ENCODE measurements around the gene ADAMTS15.
"Not testable (repeated sequence)": the region's sequence is repeated elsewhere in the genome, so short reads cannot be mapped to it uniquely, and the experiment has no call there.

Gene ADAMTS15

DNA sequence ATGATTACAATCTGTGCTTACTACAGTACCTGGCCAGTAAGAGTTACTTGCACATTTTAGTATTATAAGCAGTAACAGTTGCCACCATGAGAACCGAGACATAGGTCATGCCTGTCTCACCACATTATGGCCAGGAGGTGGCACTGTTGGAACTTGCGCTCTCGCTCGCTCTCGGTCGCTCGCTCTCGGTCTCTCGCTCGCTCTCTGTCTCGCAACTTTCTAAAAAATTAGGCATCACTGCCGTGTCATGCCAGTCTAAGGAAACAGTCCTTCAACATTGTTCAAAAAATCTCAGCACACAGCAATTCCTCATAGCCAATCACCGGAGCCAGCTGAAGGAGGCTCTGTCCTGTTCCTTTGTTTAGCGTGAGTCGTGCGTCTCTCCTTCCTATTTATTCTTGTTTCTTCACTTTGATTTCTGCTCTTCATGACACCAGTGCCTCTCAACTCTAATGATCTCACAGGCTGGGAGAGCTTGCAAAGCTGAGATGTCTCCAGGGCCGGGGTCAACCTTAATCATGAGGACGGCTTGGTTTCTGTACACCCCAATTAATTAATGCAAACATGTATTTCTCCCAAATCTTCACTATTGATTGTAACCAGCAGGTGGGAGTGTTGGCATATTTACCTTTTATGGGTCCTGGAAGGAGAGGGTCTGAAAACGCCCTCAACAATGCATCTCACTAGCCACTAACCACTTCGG lies 13.8 kb upstream of the ADAMTS15 start:
- peak in 42 of 51 donors; percentile 25 to 91 (median 65) for DNase-seq

DNA sequence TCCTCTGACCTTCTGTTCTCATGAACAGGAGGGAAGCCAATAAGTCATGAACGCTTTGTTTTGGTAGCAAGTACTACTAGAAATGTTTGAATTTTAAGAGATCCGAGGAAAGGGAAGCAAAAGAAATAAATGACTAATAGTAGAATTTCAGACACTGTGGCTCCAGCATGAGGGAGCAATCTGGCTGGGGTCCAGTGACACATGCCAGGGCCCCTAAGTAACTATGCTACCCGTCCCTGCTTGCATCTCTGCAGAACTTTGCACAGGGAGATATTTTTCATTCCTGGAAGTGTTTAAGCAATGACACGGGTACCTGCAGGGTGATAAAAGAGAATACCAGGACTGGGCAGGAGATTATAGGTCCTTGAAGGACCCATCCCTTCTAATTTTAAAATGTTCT lies 12.8 kb upstream of the ADAMTS15 start:
- peak in 1 of 51 donors; percentile 5 for DNase-seq

DNA sequence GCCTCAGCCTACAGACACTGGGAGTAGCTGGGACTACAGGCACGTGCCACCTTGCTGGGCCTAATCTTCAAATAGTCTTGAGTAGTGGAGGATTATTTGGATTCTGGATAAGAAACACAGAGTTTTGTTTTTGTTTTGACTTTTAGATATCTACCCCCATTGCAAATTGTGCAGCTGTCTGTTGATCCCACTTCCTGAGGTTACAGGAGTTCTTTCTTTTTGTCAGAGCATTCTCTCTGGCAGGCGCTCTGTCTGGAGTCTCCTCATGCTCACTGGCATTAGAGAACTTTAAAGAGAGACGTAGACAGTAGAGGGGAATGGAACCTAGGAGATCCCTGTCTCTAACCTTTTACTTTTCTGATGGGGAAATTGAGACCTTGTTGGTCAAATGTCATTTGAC lies 12.3 kb upstream of the ADAMTS15 start:
- no peak for DNase-seq

DNA sequence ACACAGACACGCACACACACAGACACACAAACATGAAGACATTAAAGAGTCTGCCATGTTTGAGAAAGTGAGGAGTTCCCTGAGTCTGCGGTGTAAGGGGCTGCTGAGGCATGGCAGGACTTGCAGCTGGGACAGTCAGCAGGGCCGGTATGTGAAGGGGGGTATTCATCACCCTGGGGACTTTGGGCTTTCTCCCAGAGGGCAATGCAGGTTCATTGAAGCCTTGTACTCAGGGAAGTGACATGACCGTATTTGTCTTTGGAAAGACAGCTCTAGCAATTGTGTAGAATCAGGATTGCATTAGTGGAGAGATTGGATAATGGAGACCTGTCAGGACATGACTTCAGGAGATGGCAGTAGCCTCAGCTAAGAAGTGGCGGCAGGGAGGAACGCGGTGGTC lies 10.6 kb upstream of the ADAMTS15 start:
- DNase-seq, result no peak

DNA sequence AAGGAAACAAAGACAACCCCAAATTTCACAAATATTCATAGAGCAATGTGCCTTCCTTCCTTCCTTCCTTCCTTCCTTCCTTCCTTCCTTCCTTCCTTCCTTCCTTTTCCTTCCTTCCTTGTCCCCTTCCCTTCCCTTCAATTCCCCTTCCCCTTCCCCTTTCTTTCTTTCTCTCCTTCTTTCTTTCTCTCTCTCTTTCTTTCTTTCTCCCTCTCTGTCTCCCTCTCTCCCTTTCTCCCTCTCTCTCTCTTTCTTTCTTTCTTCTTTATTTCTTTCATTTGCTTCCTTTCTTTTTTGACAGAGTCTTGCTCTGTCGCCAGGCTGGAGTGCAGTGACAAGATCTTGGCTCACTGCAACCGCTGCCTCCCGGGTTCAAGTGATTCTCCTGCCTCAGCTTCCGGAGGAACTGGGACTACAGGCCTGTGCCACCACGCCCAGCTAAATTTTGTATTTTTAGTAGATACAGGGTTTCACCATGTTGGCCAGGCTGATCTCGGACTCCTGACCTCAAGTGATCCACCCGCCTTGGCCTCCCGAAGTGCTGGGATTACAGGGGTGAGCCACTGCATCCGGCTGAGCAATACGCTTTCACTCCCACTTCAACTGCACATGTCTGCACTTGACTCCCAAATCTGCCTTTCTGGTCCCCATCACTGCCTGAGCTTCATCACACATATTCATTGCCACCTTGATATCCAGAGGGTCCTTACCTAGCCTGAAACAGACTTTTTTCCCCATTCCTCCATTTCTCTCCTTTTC lies 9.9 kb upstream of the ADAMTS15 start:
- DNase-seq, result not testable (repeated sequence)

DNA sequence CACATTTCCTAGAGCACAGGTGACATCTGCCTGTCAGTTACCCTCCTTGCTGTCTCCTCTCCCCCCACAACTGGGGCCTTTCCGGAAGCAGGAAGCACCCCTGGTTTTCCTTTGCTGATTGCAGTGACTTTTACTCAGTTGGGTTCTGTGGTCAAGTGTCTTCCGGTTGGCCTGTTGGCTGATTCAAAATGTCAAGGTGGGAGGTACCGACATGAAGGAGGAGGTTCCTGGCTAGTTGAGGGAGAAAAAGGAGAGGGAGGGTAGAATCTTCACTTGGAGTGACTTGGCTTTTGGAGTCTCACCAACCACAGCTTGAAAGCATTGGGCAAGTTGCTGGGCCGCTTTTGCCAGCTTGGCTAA lies 9.3 kb upstream of the ADAMTS15 start:
- no peak for DNase-seq

DNA sequence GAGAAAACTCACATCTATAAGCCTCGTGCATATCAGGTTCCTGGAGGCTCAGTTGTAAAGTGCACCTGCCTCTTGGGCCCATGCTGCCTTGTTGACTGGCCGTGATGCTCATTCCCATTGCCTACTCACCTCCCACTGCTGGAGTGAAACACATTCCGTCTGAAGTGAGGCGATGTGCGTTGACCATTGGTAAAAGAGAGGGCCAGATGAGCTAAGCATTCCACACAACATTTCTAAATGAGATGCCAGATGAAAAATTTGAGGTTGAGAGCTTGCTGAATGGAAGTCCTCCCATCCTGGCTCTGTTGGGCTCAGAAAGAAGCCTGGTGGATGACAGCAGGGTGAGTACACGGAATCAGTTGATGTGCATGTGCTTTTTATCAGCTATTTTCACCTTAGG lies 8.6 kb upstream of the ADAMTS15 start:
- DNase-seq, result no peak

DNA sequence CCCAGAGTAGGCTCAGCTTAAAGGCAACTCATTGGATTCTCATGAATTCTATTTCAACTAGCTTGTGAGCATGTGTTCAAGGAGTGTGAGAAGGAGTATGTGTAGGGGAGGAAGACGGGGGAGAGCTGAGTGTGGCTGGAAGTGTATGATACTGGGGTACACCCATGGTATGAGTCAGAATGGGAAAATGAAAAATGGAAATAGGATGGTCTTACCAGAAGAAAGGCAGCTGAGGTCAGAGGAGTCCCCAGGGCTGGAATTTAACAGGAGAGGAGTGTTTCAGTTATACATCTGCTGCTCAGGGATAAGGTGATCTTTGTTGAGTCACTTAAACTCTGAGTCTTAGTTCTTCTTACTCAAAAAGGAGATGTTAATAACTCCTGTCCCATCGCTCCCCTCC lies 6.7 kb upstream of the ADAMTS15 start:
- DNase-seq, result no peak

DNA sequence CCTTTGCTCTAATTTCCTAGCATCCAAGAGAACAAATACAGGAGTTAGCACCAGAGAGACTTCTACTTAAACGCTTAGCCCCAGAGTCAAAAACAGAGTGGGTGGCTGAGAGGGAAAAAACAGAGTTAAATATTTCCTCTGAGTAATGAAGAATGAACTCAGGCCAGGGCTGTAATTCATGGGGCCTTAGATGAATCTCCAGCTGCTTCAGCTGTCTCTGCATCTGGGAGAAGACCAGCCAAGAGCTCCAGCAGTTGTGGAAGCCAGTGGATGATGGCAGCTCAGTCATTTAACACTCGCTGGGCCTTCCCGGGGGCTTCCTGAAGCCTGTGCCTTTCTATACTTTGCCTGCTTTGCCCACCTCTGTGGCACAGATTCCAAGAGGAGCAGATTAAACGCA lies 5.7 kb upstream of the ADAMTS15 start:
- no peak for DNase-seq

DNA sequence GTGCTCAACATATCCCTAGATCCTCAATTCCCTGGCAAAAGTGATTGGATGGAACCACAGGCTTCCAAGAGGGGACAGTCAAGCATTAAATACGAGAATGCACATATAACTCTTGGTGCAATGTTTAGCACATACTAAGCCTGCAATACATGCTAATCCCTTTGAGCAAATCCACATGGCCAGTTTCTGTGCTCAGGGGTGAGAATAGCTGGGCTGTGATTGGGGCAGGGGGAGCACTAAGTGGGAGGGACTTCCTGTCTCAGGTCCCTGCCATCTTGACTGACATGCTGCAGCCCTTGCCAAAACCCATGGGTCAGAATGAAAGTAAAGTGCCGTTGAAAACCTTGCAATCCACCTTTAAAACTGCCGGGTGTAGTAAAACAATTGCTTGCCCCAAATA lies 2.7 kb upstream of the ADAMTS15 start:
- no peak for DNase-seq

DNA sequence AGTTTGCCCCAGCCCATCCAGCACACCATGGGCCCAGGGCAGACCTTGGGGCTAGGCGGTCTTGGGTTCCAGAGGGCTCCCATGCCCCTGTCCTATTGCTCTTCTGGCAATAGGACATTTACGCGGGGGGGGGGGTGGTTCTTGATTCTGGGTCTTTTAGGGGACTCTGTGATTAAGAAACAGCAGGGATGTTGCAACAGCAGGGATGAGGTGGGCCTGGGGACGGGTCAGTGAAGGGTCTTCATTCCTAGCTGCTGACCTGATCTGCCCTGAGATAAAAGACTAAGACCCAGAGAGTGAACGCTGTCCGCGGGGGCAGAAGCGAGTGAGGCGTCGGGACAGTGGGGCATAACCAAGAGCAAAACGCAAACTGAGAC lies 418 bp upstream of the ADAMTS15 start:
- DNase-seq, result no peak

DNA sequence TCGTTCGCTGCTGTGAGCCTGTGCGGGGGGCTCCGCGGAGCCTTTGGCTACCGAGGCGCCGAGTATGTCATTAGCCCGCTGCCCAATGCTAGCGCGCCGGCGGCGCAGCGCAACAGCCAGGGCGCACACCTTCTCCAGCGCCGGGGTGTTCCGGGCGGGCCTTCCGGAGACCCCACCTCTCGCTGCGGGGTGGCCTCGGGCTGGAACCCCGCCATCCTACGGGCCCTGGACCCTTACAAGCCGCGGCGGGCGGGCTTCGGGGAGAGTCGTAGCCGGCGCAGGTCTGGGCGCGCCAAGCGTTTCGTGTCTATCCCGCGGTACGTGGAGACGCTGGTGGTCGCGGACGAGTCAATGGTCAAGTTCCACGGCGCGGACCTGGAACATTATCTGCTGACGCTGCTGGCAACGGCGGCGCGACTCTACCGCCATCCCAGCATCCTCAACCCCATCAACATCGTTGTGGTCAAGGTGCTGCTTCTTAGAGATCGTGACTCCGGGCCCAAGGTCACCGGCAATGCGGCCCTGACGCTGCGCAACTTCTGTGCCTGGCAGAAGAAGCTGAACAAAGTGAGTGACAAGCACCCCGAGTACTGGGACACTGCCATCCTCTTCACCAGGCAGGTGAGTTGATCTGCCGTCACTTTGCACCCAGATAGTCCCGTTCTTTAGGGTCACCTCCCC lies 1.0 kb downstream of the ADAMTS15 start:
- DNase-seq, result no peak

DNA sequence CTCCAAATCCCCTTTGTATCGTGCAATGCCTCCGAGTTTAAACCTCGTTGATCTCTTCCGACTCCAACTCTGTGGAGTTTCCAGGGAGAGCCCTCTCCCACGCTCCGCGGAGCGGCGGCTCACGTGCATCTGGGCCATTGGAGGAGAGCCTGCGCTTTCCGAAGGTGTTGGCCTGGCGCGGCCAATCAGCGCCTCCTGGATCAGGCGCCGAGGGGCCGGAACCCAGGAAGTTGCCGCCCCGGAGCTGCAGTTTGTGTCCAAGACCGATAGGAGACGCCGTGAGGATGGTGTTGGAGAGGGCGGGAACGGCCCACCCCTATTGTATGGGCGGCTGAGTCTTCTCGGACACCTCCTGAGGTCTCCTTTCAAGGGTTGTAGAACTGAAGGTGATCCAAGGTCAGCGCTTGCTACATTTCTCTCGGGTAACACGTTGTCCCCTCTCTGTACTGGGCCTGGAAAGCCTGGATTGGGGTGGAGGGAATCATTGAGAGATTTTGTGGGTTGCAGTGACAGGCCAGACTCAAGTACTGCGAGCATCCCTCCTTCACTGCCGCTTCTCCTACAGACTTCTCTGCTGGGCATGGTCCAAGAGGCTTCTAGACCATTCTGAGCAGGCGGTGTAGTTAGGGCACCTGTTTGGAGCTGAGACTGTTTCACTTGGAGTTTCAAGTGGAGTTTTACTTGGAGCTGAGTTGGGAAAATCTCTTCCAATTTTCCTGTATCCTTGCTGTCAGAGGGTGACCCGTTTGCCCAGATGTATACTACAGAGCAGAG lies 1.7 kb downstream of the ADAMTS15 start:
- peak in 16 of 51 donors; percentile 7 to 42 (median 22) for DNase-seq

DNA sequence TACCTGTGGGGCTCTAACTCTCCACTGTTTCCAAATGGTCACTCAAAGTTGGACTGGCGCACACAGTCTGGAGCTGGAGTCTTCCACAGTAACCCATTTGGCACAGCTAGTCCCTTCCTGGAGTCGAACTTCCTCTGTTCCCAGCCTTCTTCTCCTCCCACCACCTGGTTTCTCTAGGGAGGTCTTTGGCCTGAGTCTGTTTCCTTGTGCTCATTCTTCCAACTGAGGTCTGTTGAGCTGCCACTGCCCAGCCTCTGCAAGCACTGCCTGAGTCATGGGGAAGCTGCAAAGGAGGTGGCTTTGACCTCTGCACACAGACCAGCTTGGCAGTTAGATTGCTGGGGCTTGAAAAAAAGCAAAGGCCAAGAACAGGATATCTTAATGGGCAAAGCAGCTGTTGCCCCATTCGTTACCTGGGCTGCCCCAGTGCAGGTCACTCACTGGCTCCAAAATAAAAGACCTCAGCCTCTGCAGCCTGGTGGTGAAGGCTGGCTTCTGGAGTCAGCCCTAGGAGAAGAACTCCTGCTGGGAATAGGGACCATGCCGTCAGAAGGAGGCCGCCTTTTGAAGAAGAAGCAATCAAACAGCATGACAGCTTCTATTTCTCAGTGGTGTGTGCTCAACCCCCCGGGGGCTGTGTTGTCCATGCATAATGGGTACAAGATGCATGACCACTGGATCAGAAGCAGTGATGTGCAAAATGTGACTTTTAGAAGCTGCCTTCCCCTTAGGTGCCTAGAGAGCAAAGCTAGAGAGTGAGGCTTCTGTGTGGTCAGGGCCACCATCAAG lies 3.0 kb downstream of the ADAMTS15 start:
- no peak for DNase-seq

DNA sequence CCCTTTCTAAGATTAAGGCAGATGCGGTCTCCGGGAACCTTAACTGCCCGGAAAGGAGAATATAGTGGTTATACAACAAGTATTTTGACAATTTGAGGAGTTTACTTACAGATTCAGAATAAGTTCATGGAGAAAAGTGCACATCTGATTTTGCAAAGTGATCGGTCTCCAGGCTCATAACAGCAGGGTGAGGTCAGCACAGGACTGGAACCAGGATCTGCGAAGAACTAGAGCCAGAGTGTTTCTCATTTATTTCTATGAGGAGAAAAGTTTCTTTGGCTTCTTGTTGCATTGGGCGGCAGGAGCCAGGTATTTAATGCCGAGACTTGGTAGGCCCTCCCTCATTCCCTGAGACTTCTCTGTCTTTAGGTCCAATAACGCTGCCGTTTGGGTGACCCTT lies 3.7 kb downstream of the ADAMTS15 start:
- no peak for DNase-seq

DNA sequence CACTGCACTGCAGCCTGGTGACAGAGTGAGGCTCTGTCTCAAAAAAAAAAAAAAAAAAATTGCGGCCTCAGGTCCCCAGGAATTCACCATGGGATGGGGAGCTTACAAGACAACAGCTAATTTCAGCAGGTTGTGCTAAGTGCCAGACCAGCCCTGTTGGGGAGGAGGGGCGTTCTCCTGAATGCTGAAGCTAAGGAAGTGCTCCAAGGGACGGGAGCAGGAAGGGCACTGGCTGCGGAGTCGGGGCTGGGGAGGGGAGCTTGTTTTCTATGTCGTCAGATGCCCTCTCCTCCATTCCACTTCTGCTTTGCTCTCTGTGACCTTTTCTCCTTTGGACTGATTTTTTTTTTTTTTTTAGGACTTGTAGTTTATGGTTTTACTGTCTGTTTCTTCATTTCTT lies 4.5 kb downstream of the ADAMTS15 start:
- no peak for DNase-seq

DNA sequence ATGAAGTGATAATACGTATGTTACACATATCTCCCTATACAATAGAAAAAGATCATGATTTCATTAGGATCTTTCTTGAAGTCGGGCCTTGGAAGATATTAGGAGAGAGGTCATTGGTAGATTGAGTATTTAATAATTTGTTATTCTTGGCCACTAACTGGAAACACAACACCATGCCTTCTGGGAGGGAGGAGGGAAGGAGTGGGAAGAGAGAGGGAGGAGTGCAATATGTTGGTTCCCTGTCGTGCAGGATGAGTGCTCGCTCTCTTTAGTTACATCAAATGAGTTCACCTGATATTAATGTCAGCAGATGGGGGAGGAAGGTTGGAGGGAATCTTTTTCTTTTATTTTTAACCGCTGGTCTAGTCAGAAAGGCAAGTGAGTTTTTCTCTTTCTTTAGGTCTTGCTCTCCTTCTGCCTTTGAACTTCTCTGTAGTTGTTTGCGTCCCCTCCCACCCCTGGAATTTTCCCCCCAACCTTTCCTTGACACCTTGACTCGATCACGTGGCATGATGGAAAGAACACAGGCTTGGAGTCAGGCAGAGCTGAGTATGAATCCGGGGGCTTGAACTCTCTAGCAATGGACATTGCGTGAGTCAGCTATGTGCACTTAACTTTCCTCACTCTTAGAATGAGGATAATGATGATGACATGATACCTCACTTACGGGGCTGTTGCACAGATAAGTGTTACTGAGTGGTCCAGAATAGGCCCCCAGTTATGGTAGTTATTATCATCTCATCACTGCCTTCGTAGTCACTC lies 6.2 kb downstream of the ADAMTS15 start:
- DNase-seq, result no peak

DNA sequence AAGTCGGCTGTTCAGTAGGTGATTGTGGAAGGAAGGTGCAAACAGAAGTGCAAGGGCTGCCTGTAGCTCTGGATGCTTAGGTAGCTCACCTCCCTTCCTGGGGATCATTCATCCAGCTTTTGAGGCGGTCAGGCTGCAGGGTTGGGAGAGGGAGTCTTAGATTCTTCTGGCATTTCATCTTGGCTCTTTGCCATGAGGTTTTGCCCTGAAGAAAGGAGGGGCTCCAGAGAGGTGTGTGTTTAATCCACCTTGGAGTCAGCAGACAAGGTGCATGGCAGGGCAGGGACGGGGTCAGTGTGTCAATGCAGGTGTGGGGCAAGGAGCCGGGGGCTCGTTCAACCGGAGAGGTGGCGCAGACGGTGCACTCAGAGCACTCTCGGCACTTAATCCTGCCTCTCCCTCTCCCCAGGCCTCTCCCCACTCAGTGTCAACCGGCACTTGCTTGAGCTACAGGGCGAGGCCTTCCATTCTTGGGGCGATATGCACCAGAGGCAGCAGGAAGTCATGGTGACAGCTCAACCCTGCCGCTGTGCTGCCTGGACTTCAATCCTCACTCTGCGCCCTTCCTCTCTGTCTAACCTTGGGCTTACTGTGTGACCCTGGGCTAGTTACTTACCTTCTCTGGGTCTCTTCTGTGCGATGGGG lies 7.2 kb downstream of the ADAMTS15 start:
- no peak for DNase-seq

DNA sequence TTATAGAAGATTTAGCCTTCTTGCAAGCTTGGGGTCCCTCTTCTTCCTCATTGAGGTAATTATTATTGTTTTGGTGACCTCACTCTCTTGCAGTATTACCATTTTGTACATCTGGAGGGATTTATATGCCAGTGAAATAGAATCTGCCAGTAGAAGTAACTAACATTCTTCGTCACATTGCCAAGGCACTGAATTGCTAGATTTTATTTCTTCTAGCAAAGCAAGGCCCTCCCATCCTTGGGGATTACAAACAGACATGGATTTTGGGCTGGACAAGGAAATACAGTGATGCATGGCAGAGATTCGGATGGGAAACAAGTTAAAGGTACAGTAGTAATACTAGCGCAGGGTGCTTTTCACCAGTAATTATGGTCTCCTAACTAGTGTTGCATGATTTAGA lies 7.8 kb downstream of the ADAMTS15 start:
- no peak for DNase-seq

Data from hypothalamus (tissue), 51 donors.